Esophagus muscularis mucosa (tissue), 4 donors: Measurements from ENCODE around the gene NPC1L1. TPM values are rescaled to one million over a fixed set of nuclear protein-coding genes. Genes with fewer than 3 reads are reported as not detected.
A peak's percentile ranks its signal among the peaks of the same experiment; 100 is the strongest.

Experiments
- DNase-seq: peaks from one replicate; pipeline ENCODE4 v3.0.0-alpha.2; 2017; ENCODE audit errors: extremely low spot score
- H3K27ac ChIP-seq, 4 donors: fragments of 200-600 bp; sonication (generic); replicated peaks in 1 of 4; 1 replicate in 3 of 4; 2 replicates in 1 of 4; pipeline ENCODE4 v1.5.1; 2016 to 2019; ENCODE audit warnings: mild to moderate bottlenecking in 1 of 4
- H3K27me3 ChIP-seq, 4 donors: fragments of 200-600 bp; sonication (generic); one replicate each; pipeline versions ENCODE4 v1.5.1 to v1.6.0; 2016 to 2019
- H3K36me3 ChIP-seq, 4 donors: fragments of 200-600 bp; sonication (generic); one replicate each; pipeline ENCODE4 v1.5.1; 2016 to 2019
- H3K4me1 ChIP-seq, 4 donors: fragments of 200-600 bp; sonication (generic); one replicate each; pipeline ENCODE4 v1.5.1; 2016 to 2019
- H3K4me3 ChIP-seq, 4 donors: fragments of 200-600 bp; sonication (generic); 1 replicate in 2 of 4; 2 replicates in 2 of 4; pipeline ENCODE4 v1.5.1; 2016 to 2019; ENCODE audit warnings: mild to moderate bottlenecking in 4 of 4, moderate library complexity in 1 of 4
- H3K9me3 ChIP-seq, 4 donors: fragments of 200-600 bp; sonication (generic); 1 replicate in 3 of 4; 2 replicates in 1 of 4; pipeline ENCODE4 v1.5.1; 2016 to 2019
- CTCF ChIP-seq, 3 experiments: fragments of 200-600 bp in 2 of 3; fragments of 450-650 bp in 1 of 3; sonication (generic) in 2 of 3; IDR thresholded peaks; one replicate each; pipeline ENCODE4 v1.5.1; 2017 to 2019; ENCODE audit warnings: antibody characterized with exemption in 3 of 3, mild to moderate bottlenecking in 2 of 3, moderate library complexity in 1 of 3
- EP300 ChIP-seq: sonication (generic); formaldehyde crosslinking; IDR thresholded peaks from one replicate; pipeline ENCODE4 v1.6.1; 2017; ENCODE audit warnings: antibody characterized with exemption
- POLR2A ChIP-seq: fragments of 450-650 bp; IDR thresholded peaks from one replicate; pipeline ENCODE4 v1.6.1; 2017; ENCODE audit warnings: antibody characterized with exemption, moderate library complexity, mild to moderate bottlenecking, low read depth
- POLR2AphosphoS5 ChIP-seq, 2 donors: sonication (generic); formaldehyde crosslinking; IDR thresholded peaks; one replicate each; pipeline ENCODE4 v1.6.1; 2017; ENCODE audit warnings: antibody characterized with exemption in 2 of 2
- WGBS: methylation state at CpG from one replicate; pipeline ENCODE4 v1.1.5; 2018; 5-methylcytosine and 5-hydroxymethylcytosine counted together
- intact Hi-C: fragments of 100-400 bp; cut with DNase I; formaldehyde crosslinking; loops from one replicate; pipeline ENCODE4 v1.15.1; 2023
- total RNA-seq, 4 donors: library from RNA; depleted of rRNA; stranded (reverse); fragments of >200 nt; gene quantifications; one replicate each; pipeline versions ENCODE4 v1.1.0 to v1.2.1, GENCODE V29; 2016

The NPC1L1 gene
- total RNA-seq, 4 donors from 2014 or later: 0.17 to 0.57 TPM; not detected in 2

GRCh38 chr7:44574287-44574872, 33.2 kb upstream of the NPC1L1 start:
- peak overlapping the region; percentile 66 to 82 (median 70) for H3K4me3 ChIP-seq
- DNase-seq: no peak
- H3K27ac ChIP-seq: peak overlapping the region; percentile 79 to 93 (median 86)
- peaks cover 20 to 38% (median 26%) of the 10 kb centered on the region in 4 donors for H3K4me1 ChIP-seq
- no peaks in the 10 kb centered on the region for H3K9me3 ChIP-seq
- intact Hi-C loops: no loop called here
- WGBS: 44% methylated on average over 14 of the region's 18 CpGs
- peaks cover 44 to 76% (median 62%) of the 10 kb centered on the region in 4 donors for H3K36me3 ChIP-seq
- no peaks in the 10 kb centered on the region for H3K27me3 ChIP-seq
- no peak for TF ChIP-seq POLR2A

- Histone ChIP-seq H3K4me3 (peak within 1 kb of the TSS; percentile 66 to 82 (median 70)), H3K4me1 (peaks cover 20 to 37% (median 26%) of the 10 kb centered on the region in 4 donors), H3K36me3 (peaks cover 44 to 76% (median 63%) of the 10 kb centered on the region in 4 donors), H3K27me3 (no peaks in the 10 kb centered on the region), H3K27ac (peak within 1 kb of the TSS; percentile 79 to 93 (median 86)), H3K9me3 (no peaks in the 10 kb centered on the region)
- intact Hi-C loops: no loop called here
- TF ChIP-seq POLR2A (peak; percentile 83), EP300 (no peak), POLR2AphosphoS5 (IDR thresholded peaks at IDR 0.05) (peak; percentile 98 to 99), CTCF (IDR thresholded peaks at IDR 0.05) (no peak)
- peak; percentile 98 for DNase-seq
- WGBS: 0% methylated on average over 27 of the region's 74 CpGs
Measured at GRCh38 chr7:44573464-44574286, 32.5 kb upstream of the NPC1L1 start, which contains the start of gene DDX56. DDX56 (minus strand) TSS chr7:44573908; CDS start chr7:44573895, 13 bp downstream.

- Histone ChIP-seq H3K27me3 (no peaks in the 10 kb centered on the region), H3K27ac (peak overlapping the region in 3 of 4 donors; percentile 79 to 93 (median 84)), H3K4me3 (peak overlapping the region; percentile 66 to 82 (median 70)), H3K9me3 (no peaks in the 10 kb centered on the region), H3K4me1 (peaks cover 20 to 37% (median 26%) of the 10 kb centered on the region in 4 donors), H3K36me3 (peaks cover 45 to 76% (median 63%) of the 10 kb centered on the region in 4 donors)
- WGBS: 75% methylated on average over 5 of the region's 5 CpGs
- DNase-seq: no peak
- TF ChIP-seq EP300 (no peak), POLR2AphosphoS5 (IDR thresholded peaks at IDR 0.05) (no peak), POLR2A (no peak), CTCF (IDR thresholded peaks at IDR 0.05) (no peak)
- intact Hi-C loops: no loop called here
Measured at GRCh38 chr7:44572771-44573170, 31.6 kb upstream of the NPC1L1 start.

- Histone ChIP-seq H3K4me1 (peaks cover 21 to 40% (median 28%) of the 10 kb centered on the region in 4 donors), H3K4me3 (no peak overlapping the region), H3K27ac (no peak overlapping the region), H3K9me3 (no peaks in the 10 kb centered on the region), H3K27me3 (no peaks in the 10 kb centered on the region), H3K36me3 (peaks cover 60 to 82% (median 78%) of the 10 kb centered on the region in 4 donors)
- WGBS: 95% methylated on average over 6 of the region's 9 CpGs
- intact Hi-C loops: loop anchor here (5.0 kb wide), 1 partner anchor 328 kb away; no protein-coding TSS in a partner anchor
- no peak for DNase-seq
- TF ChIP-seq POLR2A (no peak), EP300 (no peak), CTCF (IDR thresholded peaks at IDR 0.05) (no peak), POLR2AphosphoS5 (IDR thresholded peaks at IDR 0.05) (no peak)
Measured at GRCh38 chr7:44569959-44570358, 28.8 kb upstream of the NPC1L1 start.
